H1 (cell line): ENCODE data around the gene CD300C.

Experiments used
- CEBPB ChIP-seq: IDR thresholded peaks from 2 replicates; pipeline ENCODE4 v1.6.1; 2012; ENCODE audit warnings: low read depth, low read length
- CTCF ChIP-seq, 3 experiments: IDR thresholded peaks; 1 replicate in 2 of 3; 2 replicates in 1 of 3; pipeline versions ENCODE4 v1.5.1 to v1.6.1; 2011; ENCODE audit warnings: low read length in 3 of 3, mild to moderate bottlenecking in 3 of 3, inconsistent platforms in 2 of 3, low read depth in 1 of 3, moderate library complexity in 1 of 3; ENCODE audit not compliant: insufficient read depth in 1 of 3; ENCODE audit errors: control extremely low read depth in 1 of 3
- GABPA ChIP-seq: IDR thresholded peaks from 2 replicates; pipeline ENCODE4 v1.6.1; 2011; ENCODE audit warnings: mild to moderate bottlenecking, low read length, moderate library complexity, borderline replicate concordance; ENCODE audit not compliant: insufficient read depth
- POLR2A ChIP-seq, 2 experiments: IDR thresholded peaks; 1 replicate in 1 of 2; 2 replicates in 1 of 2; pipeline ENCODE4 v1.6.1; 2011; ENCODE audit warnings: low read depth in 2 of 2, low read length in 2 of 2, mild to moderate bottlenecking in 2 of 2; ENCODE audit errors: control extremely low read depth in 1 of 2
- POLR2AphosphoS5 ChIP-seq: IDR thresholded peaks from 2 replicates; pipeline ENCODE4 v1.6.1; 2011; ENCODE audit warnings: low read depth, low read length
- TAF7 ChIP-seq: optimal IDR thresholded peaks from 2 replicates; pipeline ENCODE3; 2011; ENCODE audit warnings: low read depth, mild to moderate bottlenecking, inconsistent platforms, low read length, moderate library complexity, borderline replicate concordance
- TBP ChIP-seq: IDR thresholded peaks from 2 replicates; pipeline ENCODE4 v1.6.1; 2011; ENCODE audit warnings: low read depth, low read length, improper control_type of control experiment

GRCh38 chr17:74558882-74559519 lies 13.1 kb upstream of the CD300C start:
- no peak for TF ChIP-seq GABPA
- no peak for TF ChIP-seq CTCF (IDR thresholded peaks at IDR 0.05; ENCODE audit: control extremely low read depth in 1 of 3, insufficient read depth in 1 of 3, low read depth in 1 of 3, low read length in 3 of 3)
- TF ChIP-seq TAF7, result no peak
- TF ChIP-seq CEBPB, result no peak
- TF ChIP-seq TBP, result no peak
- no peak for TF ChIP-seq POLR2AphosphoS5
- no peak for TF ChIP-seq POLR2A (IDR thresholded peaks at IDR 0.05; ENCODE audit: control extremely low read depth in 1 of 2, low read depth in 2 of 2, low read length in 2 of 2)
